ENCODE measurements around the gene GRAMD1A.

Gene GRAMD1A

GRCh38 chr19:35075202-35076025 lies 75.3 kb downstream of the GRAMD1A start:
- DNase-seq (ENCODE audit: low read depth): no peak

GRCh38 chr19:35076026-35076370 lies 75.9 kb downstream of the GRAMD1A start:
- no peak for DNase-seq (ENCODE audit: low read depth)

Measured in amniotic epithelial cell (primary cell).